K562 (cell line): ENCODE results near the gene PNPLA2. TPM values are rescaled to one million over a fixed set of nuclear protein-coding genes. Genes with fewer than 3 reads are reported as not detected.

Experiments used
- ARID4B ChIP-seq: sonication (generic); formaldehyde crosslinking; IDR thresholded peaks from 2 replicates; pipeline ENCODE4 v1.8.0; 2022; ENCODE audit warnings: mild to moderate bottlenecking, missing genetic modification reagents
- BRD9 ChIP-seq: fragments of 450-650 bp; IDR thresholded peaks from 2 replicates; pipeline ENCODE4 v1.6.1; 2018; ENCODE audit warnings: low read depth; ENCODE audit not compliant: partially characterized antibody
- E2F3 ChIP-seq: fragments of 250-450 bp; sonication (Bioruptor Pico); IDR thresholded peaks from 2 replicates; pipeline ENCODE4 v1.4.0; 2020; ENCODE audit warnings: mild to moderate bottlenecking
- ELF1 ChIP-seq: fragments of 200-800 bp; sonication (Bioruptor generic); IDR thresholded peaks from 2 replicates; pipeline ENCODE4 v1.6.1; 2016; ENCODE audit warnings: missing genetic modification characterization, missing compliant biosample characterization
- FOXJ3 ChIP-seq: sonication (generic); formaldehyde crosslinking; IDR thresholded peaks from 2 replicates; pipeline ENCODE4 v1.4.0; 2020; ENCODE audit warnings: mild to moderate bottlenecking, missing genetic modification reagents
- HNRNPK ChIP-seq: fragments of 200-400 bp; formaldehyde crosslinking; IDR thresholded peaks from one replicate; pipeline ENCODE4 v1.6.1; 2018; ENCODE audit warnings: mild to moderate bottlenecking, low read depth, low read length; ENCODE audit not compliant: poor library complexity, severe bottlenecking
- MTA1 ChIP-seq: fragments of 450-650 bp; IDR thresholded peaks from 2 replicates; pipeline ENCODE4 v1.6.1; 2017; ENCODE audit warnings: borderline replicate concordance
- MXI1 ChIP-seq: IDR thresholded peaks from 2 replicates; pipeline ENCODE4 v1.6.1; 2011; ENCODE audit warnings: low read depth, mild to moderate bottlenecking, improper control_type of control experiment, low read length
- RBFOX2 ChIP-seq: fragments of 200-400 bp; formaldehyde crosslinking; IDR thresholded peaks from 2 replicates; pipeline ENCODE4 v1.6.1; 2017; ENCODE audit warnings: low read depth, mild to moderate bottlenecking, low read length, moderate library complexity
- RBM25 ChIP-seq: fragments of 200-400 bp; formaldehyde crosslinking; IDR thresholded peaks from 2 replicates; pipeline ENCODE4 v1.6.1; 2018; ENCODE audit warnings: low read length, low read depth, moderate library complexity; ENCODE audit not compliant: severe bottlenecking
- STAG1 ChIP-seq: sonication (generic); formaldehyde crosslinking; IDR thresholded peaks from 2 replicates; pipeline ENCODE4 v1.5.0; 2020; ENCODE audit warnings: missing genetic modification reagents, borderline replicate concordance
- TEAD1 ChIP-seq, 2 experiments: fragments of 450-650 bp in 1 of 2; sonication (generic) in 1 of 2; formaldehyde crosslinking; IDR thresholded peaks; 2 replicates each; pipeline versions ENCODE4 v1.4.0 to v1.8.0; 2020 to 2022; ENCODE audit warnings: mild to moderate bottlenecking in 2 of 2, missing genetic modification reagents in 1 of 2
- THRAP3 ChIP-seq: fragments of 450-650 bp; IDR thresholded peaks from 2 replicates; pipeline ENCODE4 v1.6.1; 2016; ENCODE audit warnings: mild to moderate bottlenecking, inconsistent platforms, borderline replicate concordance
- ZBTB7A ChIP-seq: IDR thresholded peaks from 2 replicates; pipeline ENCODE4 v1.6.1; 2011; ENCODE audit warnings: low read depth, mild to moderate bottlenecking, low read length, moderate library complexity, borderline replicate concordance; ENCODE audit not compliant: control insufficient read depth
- ZNF217 ChIP-seq: sonication (generic); formaldehyde crosslinking; IDR thresholded peaks from 2 replicates; pipeline ENCODE4 v1.8.0; 2022; ENCODE audit warnings: mild to moderate bottlenecking, missing genetic modification reagents
- ZNF316 ChIP-seq: fragments of 450-650 bp; IDR thresholded peaks from 2 replicates; pipeline ENCODE4 v1.6.1; 2016
- ZNF695 ChIP-seq: fragments of 450-650 bp; formaldehyde crosslinking; IDR thresholded peaks from 2 replicates; pipeline ENCODE4 v1.4.0; 2020; ENCODE audit warnings: mild to moderate bottlenecking, moderate library complexity
- polyA plus RNA-seq, 8 experiments: library from polyadenylated mRNA; depleted of rRNA in 4 of 8; stranded (reverse) in 5 of 8; unstranded in 3 of 8; fragments of >200 nt; fragmentation: Nextera tagmentation in 2 of 8; fragmentation: Illumina TruSeq in 1 of 8; extraction: Ambion mirVana in 2 of 8; extraction: Trizol in 1 of 8; gene quantifications; 2 replicates each; pipeline versions ENCODE4 v1.2.1 to v1.2.3, GENCODE V29; 2011 to 2014; ENCODE audit warnings: inconsistent platforms in 1 of 8, missing spikeins in 1 of 8
- total RNA-seq, 7 experiments: library from RNA; depleted of rRNA in 6 of 7; stranded (reverse); fragments of >200 nt in 6 of 7; fragmentation: Illumina TruSeq in 2 of 7; extraction: Trizol in 2 of 7; gene quantifications; 2 replicates each; pipeline versions ENCODE4 v1.2.1 to v1.2.3, GENCODE V29; 2011 to 2021; ENCODE audit warnings: low replicate concordance in 1 of 7
- TF ChIP-seq, protein P1 (sequence below): IDR thresholded peaks from 2 replicates; pipeline ENCODE4 v1.6.1; 2011; ENCODE audit warnings: borderline replicate concordance, low read depth, mild to moderate bottlenecking, moderate library complexity, low read length; ENCODE audit not compliant: insufficient read depth, poor library complexity, severe bottlenecking
- TF ChIP-seq, protein P2 (sequence below), 2 experiments: fragments of 450-650 bp; conservative IDR thresholded peaks; 2 replicates each; pipeline ENCODE4 v1.6.1; 2017; ENCODE audit warnings: mild to moderate bottlenecking in 2 of 2, moderate library complexity in 2 of 2

The PNPLA2 gene
- total and polyA plus RNA-seq, 9 of the 15 experiments (the other 6 are each of a cell fraction or from before 2014, with no cell fraction given) = 0.39 to 87.1 (median 8.4) TPM

- TF ChIP-seq, protein P1, sequence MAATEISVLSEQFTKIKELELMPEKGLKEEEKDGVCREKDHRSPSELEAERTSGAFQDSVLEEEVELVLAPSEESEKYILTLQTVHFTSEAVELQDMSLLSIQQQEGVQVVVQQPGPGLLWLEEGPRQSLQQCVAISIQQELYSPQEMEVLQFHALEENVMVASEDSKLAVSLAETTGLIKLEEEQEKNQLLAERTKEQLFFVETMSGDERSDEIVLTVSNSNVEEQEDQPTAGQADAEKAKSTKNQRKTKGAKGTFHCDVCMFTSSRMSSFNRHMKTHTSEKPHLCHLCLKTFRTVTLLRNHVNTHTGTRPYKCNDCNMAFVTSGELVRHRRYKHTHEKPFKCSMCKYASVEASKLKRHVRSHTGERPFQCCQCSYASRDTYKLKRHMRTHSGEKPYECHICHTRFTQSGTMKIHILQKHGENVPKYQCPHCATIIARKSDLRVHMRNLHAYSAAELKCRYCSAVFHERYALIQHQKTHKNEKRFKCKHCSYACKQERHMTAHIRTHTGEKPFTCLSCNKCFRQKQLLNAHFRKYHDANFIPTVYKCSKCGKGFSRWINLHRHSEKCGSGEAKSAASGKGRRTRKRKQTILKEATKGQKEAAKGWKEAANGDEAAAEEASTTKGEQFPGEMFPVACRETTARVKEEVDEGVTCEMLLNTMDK = no peak
- no peak for TF ChIP-seq BRD9
- no peak for TF ChIP-seq TEAD1 (CRISPR knock-in tag; IDR thresholded peaks at IDR 0.05)
- TF ChIP-seq E2F3 (CRISPR knock-in tag) = no peak
- TF ChIP-seq, protein P2, sequence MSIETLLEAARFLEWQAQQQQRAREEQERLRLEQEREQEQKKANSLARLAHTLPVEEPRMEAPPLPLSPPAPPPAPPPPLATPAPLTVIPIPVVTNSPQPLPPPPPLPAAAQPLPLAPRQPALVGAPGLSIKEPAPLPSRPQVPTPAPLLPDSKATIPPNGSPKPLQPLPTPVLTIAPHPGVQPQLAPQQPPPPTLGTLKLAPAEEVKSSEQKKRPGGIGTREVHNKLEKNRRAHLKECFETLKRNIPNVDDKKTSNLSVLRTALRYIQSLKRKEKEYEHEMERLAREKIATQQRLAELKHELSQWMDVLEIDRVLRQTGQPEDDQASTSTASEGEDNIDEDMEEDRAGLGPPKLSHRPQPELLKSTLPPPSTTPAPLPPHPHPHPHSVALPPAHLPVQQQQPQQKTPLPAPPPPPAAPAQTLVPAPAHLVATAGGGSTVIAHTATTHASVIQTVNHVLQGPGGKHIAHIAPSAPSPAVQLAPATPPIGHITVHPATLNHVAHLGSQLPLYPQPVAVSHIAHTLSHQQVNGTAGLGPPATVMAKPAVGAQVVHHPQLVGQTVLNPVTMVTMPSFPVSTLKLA (conservative IDR thresholded peaks at IDR 0.05) = peak; percentile 77 to 92
- TF ChIP-seq THRAP3 = no peak
- TF ChIP-seq ZNF695 = no peak
- TF ChIP-seq ZNF217 = no peak
- peak; percentile 57; the same call in 1 of the 2 replicates for TF ChIP-seq MXI1
- peak; percentile 36; the same call in 1 of the 2 replicates for TF ChIP-seq ZBTB7A
- TF ChIP-seq ELF1 (tag) = peak; percentile 45
- TF ChIP-seq ARID4B = 0 out of 2 replicates have a peak, but pooled peaks have one; percentile 47
- no peak for TF ChIP-seq RBM25
- TF ChIP-seq RBFOX2 = peak; percentile 44; the same call in 1 of the 2 replicates
- no peak for TF ChIP-seq ZNF316
- no peak for TF ChIP-seq STAG1
- no peak for TF ChIP-seq MTA1
- TF ChIP-seq FOXJ3 (CRISPR knock-in tag) = no peak
- no peak for TF ChIP-seq HNRNPK
These were observed 22.8 kb upstream of the PNPLA2 start (continued) for GRCh38 chr11:795634-796564.
